Inflammatory macrophage treated with lipopolysaccharide for 4 hours (primary cell): ENCODE results near the gene C12orf42.
A peak's percentile ranks its signal among the peaks of the same experiment; 100 is the strongest.

Experiments
- DNase-seq: peaks from one replicate; pipeline ENCODE4 v3.0.0-alpha.2; 2020

C12orf42 gene

DNA sequence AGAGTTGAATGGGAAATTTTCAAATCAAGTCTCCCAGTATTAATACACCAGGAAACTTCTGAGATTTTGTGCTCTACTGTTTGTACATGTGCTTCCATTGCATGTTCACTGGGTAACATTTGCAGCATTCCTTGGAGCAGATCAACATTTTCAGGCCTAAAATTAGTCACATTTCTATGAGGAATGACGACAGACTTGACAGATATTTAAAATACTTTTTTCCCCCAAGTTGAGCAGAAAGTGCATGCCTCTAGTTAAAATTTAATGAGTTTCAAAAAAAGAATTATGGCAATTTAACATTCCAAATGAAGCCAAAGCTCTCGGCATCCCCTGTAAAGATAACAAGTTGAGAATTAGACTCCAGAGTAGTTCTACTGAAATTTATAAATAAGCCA, 72.3 kb downstream of the C12orf42 start:
- no peak for DNase-seq

DNA sequence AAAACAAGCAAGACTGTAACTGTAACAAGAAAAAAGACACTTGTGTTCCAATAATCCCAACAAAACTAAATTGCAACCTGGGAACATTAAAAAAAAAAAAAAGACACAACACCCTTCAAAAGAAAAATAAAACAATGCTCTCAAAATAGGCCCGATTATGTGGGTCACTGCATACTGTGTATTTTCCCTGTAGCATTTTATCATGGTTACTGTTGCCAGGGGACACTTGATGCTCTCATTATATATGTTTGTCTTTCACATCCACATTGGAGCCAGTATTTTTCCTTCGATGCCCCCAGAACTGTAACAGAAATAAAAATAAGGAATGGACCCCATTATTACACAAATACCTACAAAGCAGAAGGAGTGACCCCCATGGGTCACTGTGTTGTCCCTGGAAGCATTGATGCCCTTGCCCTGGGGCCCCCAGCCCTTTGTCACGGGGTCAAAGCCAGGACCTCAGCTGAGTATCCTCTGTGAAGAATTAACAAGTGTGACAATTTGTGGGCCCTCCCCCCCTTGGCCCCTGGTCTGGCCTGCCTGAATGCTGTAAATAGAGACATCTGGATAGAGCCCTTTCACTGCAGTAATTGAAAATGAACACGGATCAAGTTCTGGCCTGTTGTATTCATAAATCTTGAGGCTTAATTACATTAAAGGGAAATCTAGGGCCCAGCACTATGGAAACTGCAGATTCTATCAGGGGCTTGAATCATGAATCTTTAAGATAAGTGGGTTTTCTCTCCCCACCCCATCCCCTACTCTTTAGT, 72.8 kb downstream of the C12orf42 start:
- no peak for DNase-seq

DNA sequence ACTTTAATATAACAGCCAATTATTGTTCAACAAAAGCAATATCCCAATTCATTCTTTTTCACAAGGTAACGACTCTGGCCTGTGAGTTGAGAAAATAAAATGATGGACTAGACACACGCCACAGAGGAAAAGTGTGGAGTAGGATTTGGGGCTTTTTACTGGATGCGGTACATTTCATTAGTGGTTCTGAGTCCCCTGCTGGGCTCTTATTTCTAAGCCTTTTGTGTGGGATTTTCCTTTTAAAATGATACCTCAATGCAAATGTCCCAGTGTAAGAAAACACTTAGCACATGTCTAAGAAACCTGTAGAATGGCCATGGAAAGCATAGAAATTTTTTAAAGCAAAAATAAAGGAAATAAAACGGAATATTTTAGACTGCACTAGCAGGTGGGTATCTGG, 73.4 kb downstream of the C12orf42 start:
- no peak for DNase-seq

DNA sequence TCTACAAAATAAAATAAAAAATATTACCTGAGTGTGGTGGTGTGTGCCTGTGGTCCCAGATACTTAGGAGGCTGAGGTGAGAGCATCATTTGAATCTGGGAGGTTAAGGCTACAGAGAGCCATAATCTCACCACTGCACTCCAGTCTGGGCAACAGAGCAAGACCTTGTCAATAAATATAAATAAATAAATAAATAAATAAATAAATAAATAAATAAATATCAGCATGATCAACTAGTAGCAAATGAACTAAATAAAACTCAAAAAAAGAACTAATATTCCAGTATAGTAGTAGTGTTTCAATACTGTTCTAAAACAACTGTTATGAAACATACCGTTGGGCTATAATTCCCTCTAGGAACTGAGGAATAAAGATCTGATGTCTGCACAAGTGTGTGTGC, 74.4 kb downstream of the C12orf42 start:
- DNase-seq: no peak

DNA sequence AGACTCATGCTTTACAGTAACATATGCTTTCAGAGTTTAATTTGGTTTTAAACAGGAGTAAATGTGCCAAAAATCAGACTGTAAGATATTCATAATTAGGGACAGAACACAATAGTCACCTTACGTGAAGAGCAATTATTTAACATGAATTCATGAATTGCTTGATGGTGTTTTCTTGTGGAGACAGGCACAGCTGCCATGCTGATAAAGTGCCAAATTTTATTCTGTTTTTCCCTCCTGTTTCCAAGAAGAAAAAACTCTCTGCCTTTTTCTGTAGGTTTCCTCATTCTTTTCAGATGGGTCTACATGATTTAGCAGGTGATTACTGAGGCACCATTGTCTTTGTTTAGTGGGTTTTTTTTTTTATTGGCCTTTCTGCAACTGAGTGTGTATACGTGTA, 80.1 kb downstream of the C12orf42 start:
- DNase-seq: no peak

DNA sequence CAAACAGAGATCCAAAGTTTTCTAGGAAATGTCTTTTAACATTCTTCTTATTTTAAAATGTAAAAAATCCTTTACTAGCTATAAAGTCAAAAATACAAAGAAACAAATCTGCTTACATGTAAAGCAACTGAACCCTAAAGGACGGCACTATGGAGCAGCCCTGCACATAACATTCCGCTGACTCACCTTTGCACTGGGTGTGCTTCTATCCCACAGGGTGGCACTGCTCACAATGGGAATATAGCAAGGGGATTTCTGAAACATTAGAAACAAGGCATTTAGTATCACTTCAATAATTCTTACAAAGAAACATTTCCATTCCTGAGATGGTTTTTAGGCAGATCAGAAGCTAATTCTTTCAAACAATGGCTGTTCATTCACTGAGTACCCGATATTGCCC, 94.3 kb downstream of the C12orf42 start:
- DNase-seq: no peak

DNA sequence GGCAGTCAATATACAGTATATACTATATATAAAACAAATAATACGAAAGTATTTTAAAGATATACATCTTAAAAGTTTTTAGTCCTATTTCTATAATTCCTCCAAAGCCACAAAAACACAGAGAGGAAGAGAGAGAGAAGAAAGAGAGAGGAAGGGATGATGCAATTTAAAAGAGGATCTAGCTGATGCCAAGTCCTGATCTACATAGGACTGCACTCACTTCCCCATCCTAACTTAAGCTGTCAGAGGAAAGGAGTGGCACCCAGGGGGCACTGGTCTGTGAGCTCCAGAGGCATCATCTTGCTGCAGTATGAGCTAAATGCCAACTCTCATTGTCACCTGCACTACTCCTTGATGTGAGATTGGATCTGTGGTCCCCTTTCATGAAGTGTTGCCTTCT, 95.8 kb downstream of the C12orf42 start:
- peak; percentile 24 for DNase-seq

DNA sequence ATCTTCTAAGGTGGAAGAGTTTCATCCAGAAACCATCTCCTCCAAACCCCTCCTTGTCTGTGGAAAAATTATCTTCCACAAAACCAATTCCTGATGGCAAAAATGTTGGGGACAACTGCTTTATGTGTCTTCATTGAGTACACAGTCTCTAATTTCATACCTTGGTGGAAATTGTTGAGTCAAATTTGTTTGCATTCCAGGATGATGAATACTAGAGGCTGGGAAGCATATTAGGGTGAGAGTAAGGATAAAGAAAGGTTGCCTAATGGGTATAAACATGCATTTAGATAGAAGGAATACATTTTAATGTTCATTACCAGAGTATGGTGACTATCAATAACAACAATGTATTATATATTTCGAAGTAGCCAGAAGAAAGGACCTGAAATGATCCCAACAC, 98.2 kb downstream of the C12orf42 start:
- no peak for DNase-seq

DNA sequence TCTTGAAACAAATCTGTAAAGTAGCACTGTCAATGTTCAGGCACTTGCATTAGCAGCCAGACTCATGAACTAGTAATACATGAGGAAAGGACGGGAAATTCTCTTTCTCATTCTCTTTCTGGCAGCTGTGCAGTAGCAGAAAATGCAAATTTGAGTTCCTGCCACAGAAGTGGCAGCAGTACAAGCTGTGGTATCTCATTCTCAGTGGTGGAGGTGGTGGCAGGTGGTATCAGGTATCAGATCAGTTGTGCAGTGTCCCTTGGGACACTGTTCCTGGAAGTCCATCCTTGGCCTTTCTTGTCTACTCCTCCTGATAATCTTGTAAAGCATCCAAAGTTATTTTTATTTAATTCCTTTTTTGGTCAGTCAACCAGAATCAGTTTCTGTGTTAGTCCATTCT, 103.0 kb downstream of the C12orf42 start:
- DNase-seq: no peak

DNA sequence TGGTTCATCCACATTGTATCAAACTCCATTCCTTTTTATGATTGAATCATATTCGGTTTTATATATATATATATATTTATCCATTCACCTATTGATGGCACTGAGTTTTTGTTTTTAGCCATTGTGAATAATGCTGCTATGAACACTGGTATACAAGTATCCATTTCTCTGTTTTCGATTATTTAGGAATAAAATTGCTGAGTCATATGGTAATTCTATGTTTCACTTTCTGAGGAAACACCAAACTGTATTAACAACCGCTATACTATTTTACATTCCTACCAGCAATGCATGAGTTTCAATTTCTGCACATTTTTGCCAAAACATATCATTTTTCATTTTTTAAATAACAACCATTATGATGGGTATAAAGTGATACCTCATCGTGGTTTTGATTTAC, 104.7 kb downstream of the C12orf42 start:
- DNase-seq: no peak

DNA sequence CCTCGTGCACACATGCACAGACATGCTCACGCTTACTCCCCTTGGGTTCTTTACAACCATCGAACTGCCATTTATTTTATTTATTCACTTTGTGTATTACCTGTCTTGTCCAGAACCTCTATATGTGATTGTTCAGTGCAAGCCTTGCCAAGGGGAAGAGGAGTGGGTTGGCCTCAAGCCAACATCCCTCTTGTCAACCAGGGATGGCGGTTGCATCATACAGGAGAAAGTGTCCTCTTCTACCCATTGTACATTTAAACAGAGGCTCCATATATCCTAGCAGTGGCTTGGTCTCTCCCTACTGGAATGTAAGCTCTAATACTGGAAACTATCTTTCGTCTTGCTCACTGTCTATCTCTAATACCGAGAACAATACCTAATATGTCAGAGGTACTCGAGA, 108.4 kb downstream of the C12orf42 start:
- no peak for DNase-seq

DNA sequence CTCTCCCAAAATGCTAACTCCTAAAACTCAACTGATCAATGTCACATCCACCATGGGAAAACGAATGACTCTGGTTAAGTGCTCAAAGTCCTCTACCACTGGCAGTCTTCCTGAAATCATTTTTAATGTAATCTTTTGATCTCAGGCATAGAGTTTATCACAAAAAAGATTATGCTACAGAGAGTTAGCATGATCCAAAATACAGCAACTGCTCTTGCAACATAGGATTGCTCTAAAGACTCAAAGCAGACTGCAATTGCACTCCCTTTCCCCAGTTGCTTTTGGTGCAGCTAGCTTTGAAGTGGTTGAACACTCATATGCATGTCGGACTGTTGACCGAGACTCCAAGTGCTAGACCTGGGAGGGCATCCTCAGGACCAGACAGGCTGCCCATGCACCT, 109.3 kb downstream of the C12orf42 start:
- DNase-seq: no peak

DNA sequence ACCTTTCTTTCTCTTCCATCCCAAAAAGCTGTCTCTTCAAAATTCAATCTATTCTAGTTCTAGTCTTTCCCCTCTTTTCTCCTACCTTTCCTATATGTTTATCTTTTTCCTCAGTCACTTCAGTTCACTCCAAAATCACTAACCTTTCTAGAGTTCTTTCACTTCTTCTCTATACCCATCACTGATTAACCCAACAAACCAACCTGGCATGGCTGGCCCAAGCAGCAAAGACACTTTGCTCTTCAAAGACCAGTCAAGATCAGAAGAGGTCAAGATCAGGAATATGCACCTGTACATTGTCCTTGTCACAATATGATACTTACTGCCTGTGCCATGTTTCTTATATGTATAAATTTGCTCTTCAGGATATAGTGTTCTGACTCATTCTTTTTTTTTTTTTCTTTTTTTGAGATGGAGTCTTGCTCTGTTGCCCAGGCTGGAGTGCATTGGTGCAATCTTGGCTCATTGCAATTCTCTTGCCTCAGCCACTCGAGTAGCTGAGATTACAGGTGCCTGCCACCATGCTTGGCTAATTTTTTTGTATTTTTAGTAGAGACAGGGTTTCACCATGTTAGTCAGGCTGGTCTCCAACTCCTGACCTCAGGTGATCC, 112.9 kb downstream of the C12orf42 start:
- no peak for DNase-seq

DNA sequence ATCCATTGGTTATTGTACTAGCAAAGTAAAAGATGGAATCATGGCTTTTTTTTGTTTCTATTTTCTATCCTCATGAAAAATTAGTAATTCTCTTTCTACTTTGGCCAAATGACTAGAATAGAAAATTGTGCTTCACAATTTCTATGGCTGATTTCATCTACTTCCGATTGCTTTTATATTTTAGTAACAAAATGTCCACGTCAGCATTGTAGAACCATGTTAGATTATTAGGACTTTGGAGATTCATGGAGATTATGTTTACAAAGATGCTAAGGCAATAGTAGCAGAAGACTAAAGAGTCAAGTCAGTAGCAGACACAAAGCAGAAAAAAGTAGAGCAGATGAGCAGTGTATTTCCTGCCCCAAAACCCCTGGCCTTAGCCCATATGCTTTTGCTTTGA, 113.6 kb downstream of the C12orf42 start:
- no peak for DNase-seq

DNA sequence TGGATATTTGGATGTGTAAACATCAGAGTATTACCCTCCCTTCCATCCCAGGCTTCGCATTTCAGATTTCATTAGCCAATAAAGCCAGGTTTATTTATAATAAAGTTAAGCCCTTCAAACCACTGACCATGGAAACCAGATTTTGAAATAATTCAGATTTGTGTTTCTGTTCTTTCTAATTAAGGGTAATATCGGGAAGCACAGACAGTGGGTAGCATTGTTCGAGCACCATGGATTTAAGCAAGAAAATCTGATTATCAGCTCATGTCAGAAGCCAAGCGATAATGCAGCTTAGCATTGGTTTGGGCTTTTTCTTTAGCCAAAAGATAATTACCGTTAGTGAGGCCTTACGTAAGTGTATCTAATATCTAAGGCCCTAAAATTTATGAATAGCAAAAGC, 116.1 kb downstream of the C12orf42 start:
- no peak for DNase-seq

DNA sequence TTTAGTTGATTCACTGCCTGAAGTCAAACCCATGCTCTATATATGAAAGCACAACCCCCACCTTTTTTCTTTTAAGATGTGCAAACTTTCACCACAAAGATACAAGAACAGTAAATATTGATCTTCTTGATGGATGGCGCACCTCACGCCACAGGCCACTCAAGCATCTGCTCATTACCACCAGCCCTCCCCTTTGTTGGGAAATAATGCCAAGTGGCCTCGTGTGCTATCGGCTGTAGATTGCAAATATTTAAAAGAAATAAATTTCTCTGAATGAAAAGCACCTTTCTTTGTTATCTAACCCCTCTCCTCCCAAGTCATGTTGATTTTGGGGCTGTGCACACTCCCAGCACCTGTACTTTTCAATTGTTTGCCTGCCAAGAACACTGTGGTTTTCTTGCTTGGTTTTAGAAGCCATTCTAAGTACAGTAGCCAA, 122.7 kb downstream of the C12orf42 start:
- DNase-seq: no peak

DNA sequence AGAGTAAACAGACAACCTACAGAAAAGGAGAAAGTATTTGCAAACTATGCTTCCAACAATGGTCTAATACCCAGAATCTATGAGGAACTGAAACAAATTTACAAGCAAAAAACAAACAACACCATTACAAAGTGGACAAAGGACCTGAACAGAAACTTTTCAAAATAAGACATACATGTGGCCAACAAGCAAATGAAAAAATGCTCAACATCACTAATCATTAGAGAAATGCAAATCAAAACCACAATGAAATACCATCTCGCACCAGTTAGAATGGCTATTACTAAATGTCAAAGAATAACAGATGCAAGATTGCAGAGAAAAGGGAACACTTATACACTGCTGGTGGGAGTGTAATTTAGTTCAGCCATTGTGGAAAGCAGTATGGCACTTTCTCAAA, 125.8 kb downstream of the C12orf42 start:
- no peak for DNase-seq

DNA sequence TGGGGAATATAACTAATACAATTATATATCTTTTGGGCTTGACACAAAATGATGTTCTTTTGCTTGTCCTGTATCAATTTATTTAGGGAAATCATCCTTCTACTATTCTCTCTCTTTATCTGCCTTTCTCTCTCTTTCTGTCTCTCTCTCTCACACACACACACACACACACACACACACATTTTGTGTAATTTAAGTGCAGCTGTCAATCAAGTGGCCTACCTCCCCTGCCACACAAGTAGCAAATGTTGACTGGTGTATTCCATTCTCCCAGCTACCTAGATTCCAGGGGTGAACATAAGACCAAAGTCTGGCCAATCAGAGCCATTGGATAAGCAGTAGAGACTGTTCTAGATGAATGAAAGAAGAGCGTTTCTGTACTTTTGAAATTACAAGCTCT, 127.6 kb downstream of the C12orf42 start:
- DNase-seq: no peak

DNA sequence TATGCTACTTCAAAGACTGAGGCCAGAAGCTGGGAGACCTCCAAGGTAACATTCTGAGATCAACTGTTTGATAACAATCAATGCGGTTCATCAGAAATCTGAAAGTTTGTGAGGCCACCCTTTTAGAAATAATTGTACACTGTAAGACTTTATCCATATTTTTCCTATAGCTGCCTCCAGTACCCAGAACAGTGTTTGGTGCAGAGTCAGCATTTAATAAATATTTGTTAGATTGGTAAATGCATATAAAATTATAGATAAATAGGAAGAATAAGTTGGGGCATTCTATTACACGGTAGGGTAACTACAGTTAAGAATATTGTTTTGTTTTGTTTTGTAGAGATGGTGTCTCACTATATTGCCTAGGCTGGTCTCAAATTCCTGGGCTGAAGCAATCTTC, 141.4 kb downstream of the C12orf42 start:
- no peak for DNase-seq

DNA sequence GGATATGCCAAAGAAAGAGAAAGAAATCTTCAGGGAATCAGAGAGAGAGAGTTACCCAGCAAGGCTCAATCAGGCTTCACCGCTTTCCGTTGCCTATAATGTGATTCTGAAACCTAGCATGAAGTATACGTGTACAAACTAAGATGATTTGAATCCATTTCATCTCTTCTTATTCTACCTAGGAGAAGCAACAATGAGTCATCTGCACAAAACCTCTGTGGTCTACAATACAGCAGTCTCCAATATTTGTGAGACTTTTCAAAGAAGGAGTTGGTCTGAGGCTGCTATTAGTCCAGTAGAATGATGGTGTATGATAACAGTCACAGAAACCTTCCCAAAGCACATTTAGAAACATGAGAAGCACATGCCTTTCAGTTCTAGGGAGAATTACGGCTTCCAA, 141.9 kb downstream of the C12orf42 start:
- DNase-seq: no peak

DNA sequence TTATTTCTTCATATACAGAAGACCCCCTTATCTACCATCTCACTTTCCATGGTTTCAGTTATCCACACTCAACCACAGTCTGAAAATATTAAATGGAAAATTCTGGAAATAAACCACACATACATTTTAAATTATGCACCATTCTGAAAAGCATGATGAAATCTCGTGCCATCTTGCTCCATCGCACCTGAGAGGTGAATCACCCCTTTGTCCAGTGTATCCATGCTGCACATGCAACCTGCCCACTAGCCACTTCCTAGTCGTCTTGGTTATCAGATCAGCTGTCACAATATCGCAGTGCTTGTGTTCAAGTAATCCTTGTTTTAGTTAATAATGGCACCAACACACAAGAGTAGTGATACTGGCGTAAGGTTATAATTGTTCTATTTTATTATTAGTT, 145.7 kb downstream of the C12orf42 start:
- DNase-seq: no peak

DNA sequence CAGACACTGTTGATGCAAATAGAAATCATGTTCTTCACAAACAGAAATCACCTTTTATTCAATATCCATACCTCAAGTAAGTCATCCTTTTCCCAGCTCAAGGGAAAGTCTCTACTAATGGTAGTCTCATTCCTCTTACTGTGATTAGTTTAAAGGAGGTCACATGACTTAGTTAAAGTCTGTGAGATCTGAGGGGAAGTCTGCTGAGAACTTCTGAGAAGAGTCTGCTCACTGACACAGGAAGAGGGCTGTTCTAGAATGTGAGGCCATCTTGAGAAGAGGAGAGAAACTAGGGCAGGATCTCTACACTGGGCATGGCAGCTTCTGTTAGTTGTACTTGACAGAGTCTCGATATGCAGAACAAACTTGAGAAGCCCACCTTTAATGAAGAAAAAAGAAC, 146.8 kb downstream of the C12orf42 start:
- DNase-seq: no peak

DNA sequence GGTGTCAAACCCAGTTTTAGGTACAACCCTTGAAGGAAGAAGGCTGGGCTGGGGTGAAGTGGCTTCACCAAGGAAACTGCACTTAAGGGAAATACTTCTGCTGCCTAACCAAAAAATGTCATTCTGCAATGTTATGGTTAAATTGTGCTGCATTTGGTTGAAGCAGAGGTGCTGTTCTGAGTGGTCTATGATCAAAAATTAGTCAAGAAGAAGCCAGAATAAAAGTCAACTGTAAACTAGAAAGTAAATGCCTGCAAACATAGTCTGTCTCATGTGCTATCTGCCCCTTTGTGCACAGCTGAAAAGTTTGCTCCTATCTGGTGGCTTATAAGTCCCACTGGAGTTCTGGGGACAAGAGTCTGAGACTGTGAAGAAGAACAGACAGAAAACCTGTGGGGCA, 158.8 kb downstream of the C12orf42 start:
- no peak for DNase-seq

DNA sequence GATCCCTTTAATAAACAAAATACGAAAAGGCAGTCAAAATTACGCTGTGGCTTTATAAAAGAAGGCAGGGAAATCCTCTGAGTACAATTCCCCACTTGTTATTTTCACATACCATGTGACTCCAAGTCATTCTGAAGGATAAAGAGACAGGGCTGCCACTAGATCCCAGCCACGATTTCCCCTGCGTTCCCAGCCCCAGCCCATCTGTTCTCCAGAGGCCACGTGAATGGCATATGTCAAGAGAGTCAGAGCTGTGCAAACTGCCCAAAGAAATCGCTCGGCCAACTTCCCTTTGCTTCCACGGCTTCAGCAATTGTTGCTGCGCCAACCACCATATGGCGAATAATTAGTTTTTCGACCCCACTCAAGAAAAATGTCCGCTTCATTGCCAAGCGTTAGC, 161.3 kb downstream of the C12orf42 start:
- DNase-seq: no peak

DNA sequence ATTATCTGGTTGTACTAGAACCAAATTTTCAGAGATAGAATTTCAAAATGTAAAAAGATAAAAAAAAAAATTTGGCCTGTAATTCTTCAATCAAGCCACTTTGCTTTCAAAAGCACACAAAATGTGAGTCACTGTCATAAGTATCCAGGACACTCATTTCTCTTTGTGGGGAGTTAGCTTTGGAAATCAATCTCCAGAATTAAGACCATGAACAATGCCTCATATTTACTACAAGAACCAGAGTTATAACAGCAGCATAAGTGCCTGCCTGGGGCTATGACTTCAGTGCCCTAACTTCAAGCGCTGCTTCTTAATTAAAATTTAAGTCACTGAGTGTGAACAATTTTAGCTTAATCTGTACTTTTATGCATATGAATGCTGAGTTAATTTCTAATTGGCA, 162.1 kb downstream of the C12orf42 start:
- no peak for DNase-seq
